Kidney tubule cell (primary cell): ENCODE data around the gene MIEN1.
A peak's percentile ranks its signal among the peaks of the same experiment; 100 is the strongest.
"Not testable (repeated sequence)": the region's sequence is repeated elsewhere in the genome, so short reads cannot be mapped to it uniquely, and the experiment has no call there.

Experiments used
- DNase-seq: peaks from one replicate; pipeline ENCODE4 v3.0.0-alpha.2; 2018; ENCODE audit warnings: low spot score

MIEN1 gene

GRCh38 chr17:39739885-39740356 is 9.6 kb upstream of the MIEN1 start:
- peak; percentile 48 for DNase-seq

- peak; percentile 92 for DNase-seq
These were observed 8.9 kb upstream of the MIEN1 start for GRCh38 chr17:39738983-39739884.

GRCh38 chr17:39738568-39738901 is 8.2 kb upstream of the MIEN1 start:
- DNase-seq: peak; percentile 65

GRCh38 chr17:39737760-39738567 is 7.6 kb upstream of the MIEN1 start, which contains the start of gene GRB7:
GRB7 (plus strand) TSS chr17:39737938; CDS start chr17:39742302, 4,364 bp downstream.
- peak; percentile 78 for DNase-seq

- DNase-seq: no peak
These were observed 7.0 kb upstream of the MIEN1 start for GRCh38 chr17:39737206-39737759.

GRCh38 chr17:39736319-39737165 is 6.2 kb upstream of the MIEN1 start:
- DNase-seq: peak; percentile 49

GRCh38 chr17:39735882-39736281 is 5.5 kb upstream of the MIEN1 start:
- no peak for DNase-seq

GRCh38 chr17:39732586-39732985 is 2.3 kb upstream of the MIEN1 start:
- DNase-seq: no peak

- DNase-seq: no peak
These were observed 966 bp downstream of the MIEN1 start for GRCh38 chr17:39729280-39729851.

GRCh38 chr17:39727556-39727955 is 2.8 kb downstream of the MIEN1 start:
- no peak for DNase-seq

- no peak for DNase-seq
These were observed 3.7 kb downstream of the MIEN1 start for GRCh38 chr17:39726617-39727016.

GRCh38 chr17:39725923-39726322 is 4.4 kb downstream of the MIEN1 start:
- DNase-seq: not testable (repeated sequence)

- DNase-seq: no peak
These were observed 5.6 kb downstream of the MIEN1 start for GRCh38 chr17:39724731-39725130.

- no peak for DNase-seq
These were observed 7.1 kb downstream of the MIEN1 start for GRCh38 chr17:39722965-39723848.

- no peak for DNase-seq
These were observed 8.2 kb downstream of the MIEN1 start for GRCh38 chr17:39722104-39722503.

GRCh38 chr17:39719563-39720355 is 10.6 kb downstream of the MIEN1 start:
- DNase-seq: no peak

- no peak for DNase-seq
These were observed 12.7 kb downstream of the MIEN1 start for GRCh38 chr17:39717660-39718059.

GRCh38 chr17:39716879-39717536 is 13.3 kb downstream of the MIEN1 start:
- no peak for DNase-seq
